WTC11 (cell line): ENCODE measurements around the gene GBA2.

ENCODE experiments used
- ATF3 ChIP-seq: sonication (generic); formaldehyde crosslinking; conservative IDR thresholded peaks from 2 replicates; pipeline ENCODE4 v1.8.1; 2022; ENCODE audit warnings: mild to moderate bottlenecking, missing genetic modification reagents
- CBFB ChIP-seq: sonication (generic); formaldehyde crosslinking; IDR thresholded peaks from 2 replicates; pipeline ENCODE4 v1.8.1; 2022; ENCODE audit warnings: mild to moderate bottlenecking, low read depth, missing genetic modification reagents
- CTCF ChIP-seq: fragments of 200-600 bp; IDR thresholded peaks from 2 replicates; pipeline ENCODE4 v1.8.0; 2022; ENCODE audit warnings: antibody characterized with exemption
- E2F5 ChIP-seq: sonication (generic); formaldehyde crosslinking; IDR thresholded peaks from 2 replicates; pipeline ENCODE4 v1.8.1; 2022; ENCODE audit warnings: mild to moderate bottlenecking, moderate library complexity, missing genetic modification reagents
- FOXJ3 ChIP-seq: sonication (generic); formaldehyde crosslinking; IDR thresholded peaks from 2 replicates; pipeline ENCODE4 v1.9.0; 2021; ENCODE audit warnings: missing genetic modification reagents, mild to moderate bottlenecking, borderline replicate concordance
- OVOL2 ChIP-seq: fragments of 250-450 bp; sonication (Bioruptor Pico); IDR thresholded peaks from 2 replicates; pipeline ENCODE4 v1.9.0; 2021; ENCODE audit warnings: mild to moderate bottlenecking, borderline replicate concordance
- TEAD4 ChIP-seq: sonication (generic); formaldehyde crosslinking; IDR thresholded peaks from 2 replicates; pipeline ENCODE4 v1.8.0; 2022; ENCODE audit warnings: mild to moderate bottlenecking, missing genetic modification reagents
- TP53 ChIP-seq: sonication (generic); formaldehyde crosslinking; IDR thresholded peaks from 2 replicates; pipeline ENCODE4 v1.8.1; 2023; ENCODE audit warnings: mild to moderate bottlenecking, missing genetic modification reagents
- ZNF317 ChIP-seq: sonication (generic); formaldehyde crosslinking; IDR thresholded peaks from 2 replicates; pipeline ENCODE4 v1.8.1; 2023; ENCODE audit warnings: low read depth, mild to moderate bottlenecking, moderate library complexity, missing genetic modification reagents, borderline replicate concordance
- ZNF512 ChIP-seq: sonication (generic); formaldehyde crosslinking; IDR thresholded peaks from 2 replicates; pipeline ENCODE4 v1.8.1; 2022; ENCODE audit warnings: missing genetic modification reagents, borderline replicate concordance
- TF ChIP-seq, protein P1 (sequence below): sonication (generic); formaldehyde crosslinking; IDR thresholded peaks from 2 replicates; pipeline ENCODE4 v1.8.1; 2023; ENCODE audit warnings: mild to moderate bottlenecking, missing genetic modification reagents
- TF ChIP-seq, protein P2 (sequence below): fragments of 250-450 bp; sonication (Bioruptor Pico); IDR thresholded peaks from 2 replicates; pipeline ENCODE4 v1.9.0; 2021; ENCODE audit warnings: moderate library complexity, mild to moderate bottlenecking, inconsistent platforms, borderline replicate concordance
- TF ChIP-seq, protein P3 (sequence below): sonication (generic); formaldehyde crosslinking; IDR thresholded peaks from 2 replicates; pipeline ENCODE4 v1.8.1; 2023; ENCODE audit warnings: mild to moderate bottlenecking, missing genetic modification reagents

GRCh38 chr9:35714123-35714522, 34.9 kb downstream of the GBA2 start:
- no peak for TF ChIP-seq CTCF
- TF ChIP-seq CBFB: no peak
- TF ChIP-seq OVOL2: no peak
- no peak for TF ChIP-seq FOXJ3 (CRISPR knock-in tag)
- TF ChIP-seq, protein P1, sequence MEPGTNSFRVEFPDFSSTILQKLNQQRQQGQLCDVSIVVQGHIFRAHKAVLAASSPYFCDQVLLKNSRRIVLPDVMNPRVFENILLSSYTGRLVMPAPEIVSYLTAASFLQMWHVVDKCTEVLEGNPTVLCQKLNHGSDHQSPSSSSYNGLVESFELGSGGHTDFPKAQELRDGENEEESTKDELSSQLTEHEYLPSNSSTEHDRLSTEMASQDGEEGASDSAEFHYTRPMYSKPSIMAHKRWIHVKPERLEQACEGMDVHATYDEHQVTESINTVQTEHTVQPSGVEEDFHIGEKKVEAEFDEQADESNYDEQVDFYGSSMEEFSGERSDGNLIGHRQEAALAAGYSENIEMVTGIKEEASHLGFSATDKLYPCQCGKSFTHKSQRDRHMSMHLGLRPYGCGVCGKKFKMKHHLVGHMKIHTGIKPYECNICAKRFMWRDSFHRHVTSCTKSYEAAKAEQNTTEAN (CRISPR knock-in tag): no peak
- no peak for TF ChIP-seq ZNF512 (CRISPR knock-in tag)
- TF ChIP-seq, protein P2, sequence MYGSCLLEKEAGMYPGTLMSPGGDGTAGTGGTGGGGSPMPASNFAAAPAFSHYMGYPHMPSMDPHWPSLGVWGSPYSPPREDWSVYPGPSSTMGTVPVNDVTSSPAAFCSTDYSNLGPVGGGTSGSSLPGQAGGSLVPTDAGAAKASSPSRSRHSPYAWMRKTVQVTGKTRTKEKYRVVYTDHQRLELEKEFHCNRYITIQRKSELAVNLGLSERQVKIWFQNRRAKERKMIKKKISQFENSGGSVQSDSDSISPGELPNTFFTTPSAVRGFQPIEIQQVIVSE (CRISPR knock-in tag): no peak
- no peak for TF ChIP-seq ZNF317 (CRISPR knock-in tag)
- no peak for TF ChIP-seq E2F5 (CRISPR knock-in tag)
- TF ChIP-seq, protein P3, sequence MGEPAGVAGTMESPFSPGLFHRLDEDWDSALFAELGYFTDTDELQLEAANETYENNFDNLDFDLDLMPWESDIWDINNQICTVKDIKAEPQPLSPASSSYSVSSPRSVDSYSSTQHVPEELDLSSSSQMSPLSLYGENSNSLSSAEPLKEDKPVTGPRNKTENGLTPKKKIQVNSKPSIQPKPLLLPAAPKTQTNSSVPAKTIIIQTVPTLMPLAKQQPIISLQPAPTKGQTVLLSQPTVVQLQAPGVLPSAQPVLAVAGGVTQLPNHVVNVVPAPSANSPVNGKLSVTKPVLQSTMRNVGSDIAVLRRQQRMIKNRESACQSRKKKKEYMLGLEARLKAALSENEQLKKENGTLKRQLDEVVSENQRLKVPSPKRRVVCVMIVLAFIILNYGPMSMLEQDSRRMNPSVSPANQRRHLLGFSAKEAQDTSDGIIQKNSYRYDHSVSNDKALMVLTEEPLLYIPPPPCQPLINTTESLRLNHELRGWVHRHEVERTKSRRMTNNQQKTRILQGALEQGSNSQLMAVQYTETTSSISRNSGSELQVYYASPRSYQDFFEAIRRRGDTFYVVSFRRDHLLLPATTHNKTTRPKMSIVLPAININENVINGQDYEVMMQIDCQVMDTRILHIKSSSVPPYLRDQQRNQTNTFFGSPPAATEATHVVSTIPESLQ: no peak
- TF ChIP-seq ATF3 (CRISPR knock-in tag): no peak
- TF ChIP-seq TP53 (CRISPR knock-in tag): no peak
- no peak for TF ChIP-seq TEAD4 (CRISPR knock-in tag)
